ENCODE data around the gene VWA1. TPM values are rescaled to one million over a fixed set of nuclear protein-coding genes. Genes with fewer than 3 reads are reported as not detected.

Gene VWA1
- total and polyA plus RNA-seq, 8 donors: 7.6 to 64.8 (median 23.0) TPM

DNA sequence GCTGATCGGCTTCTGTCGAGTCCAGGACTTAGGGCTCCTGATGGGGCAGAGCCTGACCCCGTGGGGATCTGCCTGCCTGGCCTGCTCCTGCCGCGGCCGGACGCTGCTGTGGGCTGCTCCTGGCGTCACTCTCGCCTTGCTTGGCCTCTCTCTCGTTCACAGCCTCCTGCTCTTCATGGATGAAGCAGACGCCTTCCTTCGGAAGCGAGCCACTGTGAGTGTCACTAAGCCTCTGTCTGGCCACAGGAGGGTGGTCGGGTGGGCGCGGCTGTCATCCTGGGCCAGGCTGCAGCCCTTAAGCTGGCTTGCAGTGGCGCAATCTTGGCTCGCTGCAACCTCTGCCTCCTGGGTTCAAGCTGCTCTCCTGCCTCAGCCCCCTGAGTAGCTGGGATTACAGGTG lies 52.2 kb downstream of the VWA1 start:
- peaks cover 57 to 100% (median 97%) of the 10 kb centered on the region in 4 donors for H3K36me3 ChIP-seq
- no peak for TF ChIP-seq POLR2A (IDR thresholded peaks at IDR 0.05)
- TF ChIP-seq EP300 (IDR thresholded peaks at IDR 0.05): no peak

DNA sequence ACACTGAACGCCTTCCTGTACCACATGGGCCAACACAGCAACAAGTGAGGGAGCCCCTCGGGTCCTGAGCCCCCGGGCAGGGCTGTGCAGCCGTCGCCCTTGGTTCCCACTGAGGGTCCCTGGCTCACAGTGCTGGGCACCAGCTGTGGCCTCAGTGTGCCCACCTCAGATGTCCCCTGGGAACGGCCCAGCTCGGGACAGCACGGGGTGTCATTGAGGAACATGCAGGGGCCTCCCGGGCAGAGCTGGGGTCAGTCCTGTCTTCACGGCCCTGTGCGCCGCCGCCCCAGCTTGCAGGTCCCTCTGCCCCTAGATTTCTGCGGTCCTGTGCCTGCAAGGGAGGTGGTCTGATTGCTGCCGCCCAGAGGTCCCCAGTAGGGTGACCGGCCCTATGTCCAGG lies 53.7 kb downstream of the VWA1 start:
- H3K36me3 ChIP-seq: peaks cover 41 to 100% (median 97%) of the 10 kb centered on the region in 4 donors
- intact Hi-C loops (cut with DNase I; ENCODE audit: low total_unique reads): no loop called here

More for the DNA sequence above, 52.2 kb downstream of the VWA1 start:
- H3K9me3 ChIP-seq: peaks cover 0 to 11% (median 3%) of the 10 kb centered on the region in 4 donors
- H3K27ac ChIP-seq: no peak overlapping the region
- 85 to 98% (median 95%) methylated on average over 2 to 18 of the region's 18 CpGs for WGBS, 5 donors
- no peaks in the 10 kb centered on the region for H3K27me3 ChIP-seq
- intact Hi-C loops (cut with DNase I; ENCODE audit: low total_unique reads): no loop called here
- H3K4me3 ChIP-seq: no peak overlapping the region
- no peaks in the 10 kb centered on the region for H3K4me1 ChIP-seq
- DNase-seq: no peak

DNA sequence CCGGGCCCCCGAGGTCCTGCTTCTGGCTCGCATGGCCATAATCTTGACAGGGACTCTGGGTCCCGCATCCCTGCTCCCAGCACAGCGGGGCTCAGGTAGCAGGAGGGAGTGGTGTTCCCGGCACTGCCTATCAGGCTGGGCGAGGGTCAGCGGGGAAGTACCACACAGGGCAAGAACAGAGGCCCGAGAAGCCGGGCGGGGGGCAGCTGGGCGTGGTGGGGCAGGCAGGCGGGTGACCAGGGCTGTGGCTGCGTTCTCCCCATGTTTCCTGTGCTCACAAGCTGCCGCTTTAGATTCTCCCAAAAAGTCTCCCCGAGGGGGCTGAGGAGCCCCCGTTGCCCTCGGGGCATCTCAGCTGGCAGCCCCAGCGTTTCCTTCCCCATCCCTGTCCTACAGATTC lies 54.4 kb downstream of the VWA1 start:
- Histone ChIP-seq H3K27me3 (no peaks in the 10 kb centered on the region), H3K36me3 (peaks cover 40 to 100% (median 96%) of the 10 kb centered on the region in 4 donors), H3K4me3 (no peak overlapping the region), H3K4me1 (no peaks in the 10 kb centered on the region), H3K9me3 (peaks cover 0 to 23% (median 12%) of the 10 kb centered on the region in 4 donors), H3K27ac (no peak overlapping the region)
- no peak for TF ChIP-seq EP300 (IDR thresholded peaks at IDR 0.05)
- no peak for TF ChIP-seq CTCF (IDR thresholded peaks at IDR 0.05)
- TF ChIP-seq POLR2A (IDR thresholded peaks at IDR 0.05): no peak
- no peak for TF ChIP-seq POLR2AphosphoS5 (IDR thresholded peaks at IDR 0.05)
- DNase-seq: no peak
- WGBS, 5 donors: 93 to 98% (median 96%) methylated on average over 17 to 19 of the region's 19 CpGs
- intact Hi-C loops (cut with DNase I; ENCODE audit: low total_unique reads): no loop called here

More for the DNA sequence above, 53.7 kb downstream of the VWA1 start:
- H3K27me3 ChIP-seq: no peaks in the 10 kb centered on the region
- peaks cover 0 to 23% (median 12%) of the 10 kb centered on the region in 4 donors for H3K9me3 ChIP-seq
- no peaks in the 10 kb centered on the region for H3K4me1 ChIP-seq
- no peak for TF ChIP-seq EP300 (IDR thresholded peaks at IDR 0.05)
- no peak for TF ChIP-seq POLR2A (IDR thresholded peaks at IDR 0.05)
- no peak for TF ChIP-seq CTCF (IDR thresholded peaks at IDR 0.05)
- no peak for TF ChIP-seq POLR2AphosphoS5 (IDR thresholded peaks at IDR 0.05)
- no peak for DNase-seq
- WGBS, 5 donors: 95 to 100% (median 98%) methylated on average over 8 to 16 of the region's 16 CpGs
- no peak overlapping the region for H3K27ac ChIP-seq
- no peak overlapping the region for H3K4me3 ChIP-seq

- H3K36me3 ChIP-seq: peaks cover 34 to 100% (median 96%) of the 10 kb centered on the region in 4 donors
- H3K27me3 ChIP-seq: no peaks in the 10 kb centered on the region
- TF ChIP-seq EP300 (IDR thresholded peaks at IDR 0.05): no peak
- no peak for TF ChIP-seq POLR2AphosphoS5 (IDR thresholded peaks at IDR 0.05)
- TF ChIP-seq POLR2A (IDR thresholded peaks at IDR 0.05): no peak
- TF ChIP-seq CTCF (IDR thresholded peaks at IDR 0.05): no peak
- no peaks in the 10 kb centered on the region for H3K4me1 ChIP-seq
- intact Hi-C loops (cut with DNase I; ENCODE audit: low total_unique reads): no loop called here
- 95 to 99% (median 97%) methylated on average over 6 to 19 of the region's 25 CpGs for WGBS, 5 donors
- no peak for DNase-seq
- H3K4me3 ChIP-seq: no peak overlapping the region
- no peak overlapping the region for H3K27ac ChIP-seq
- peaks cover 0 to 23% (median 12%) of the 10 kb centered on the region in 4 donors for H3K9me3 ChIP-seq
These were observed 55.2 kb downstream of the VWA1 start for GRCh38 chr1:1490633-1491230.

- intact Hi-C loops (cut with DNase I; ENCODE audit: low total_unique reads): no loop called here
- no peaks in the 10 kb centered on the region for H3K4me1 ChIP-seq
- no peak overlapping the region for H3K27ac ChIP-seq
- no peak overlapping the region for H3K4me3 ChIP-seq
- H3K36me3 ChIP-seq: peaks cover 29 to 98% (median 93%) of the 10 kb centered on the region in 4 donors
- H3K27me3 ChIP-seq: no peaks in the 10 kb centered on the region
- DNase-seq: no peak
- TF ChIP-seq EP300 (IDR thresholded peaks at IDR 0.05) (no peak), POLR2AphosphoS5 (IDR thresholded peaks at IDR 0.05) (no peak)
- WGBS, 5 donors: 95 to 99% (median 97%) methylated on average over 10 of the region's 10 CpGs
- H3K9me3 ChIP-seq: peaks cover 0 to 23% (median 12%) of the 10 kb centered on the region in 4 donors
These were observed 56.1 kb downstream of the VWA1 start for GRCh38 chr1:1491601-1492000.

Other genes with a start within 250 kb of the VWA1 start
- gene TNFRSF18, start 229.1 kb upstream of the VWA1 start, total RNA-seq: 10 to 100 TPM in 1 of 5 donors, 1 to 10 TPM in 1, not detected in 3; 1.7 to 11.9 TPM
- gene TNFRSF18, start 229.1 kb upstream of the VWA1 start, polyA plus RNA-seq: 1 to 10 TPM in 1 of 3 donors, under 1 TPM in 1, not detected in 1; 0.37 to 3.6 TPM
- under 1 TPM in 1 of 5 donors, not detected in 4; 0.55 TPM for gene TNFRSF4, start 221.5 kb upstream of the VWA1 start, total RNA-seq
- gene TNFRSF4, start 221.5 kb upstream of the VWA1 start, polyA plus RNA-seq: 1 to 10 TPM; 1.7 to 4.5 (median 4.2) TPM
- 100 to 1,000 TPM in 2 of 5 donors, 10 to 100 TPM in 3; 50.3 to 404 (median 65.3) TPM for gene SDF4, start 203.7 kb upstream of the VWA1 start, total RNA-seq
- 10 to 100 TPM; 50.4 to 83.6 (median 61.9) TPM for gene SDF4, start 203.7 kb upstream of the VWA1 start, polyA plus RNA-seq
- 10 to 100 TPM in 1 of 5 donors, 1 to 10 TPM in 3, not detected in 1; 1.8 to 13.8 (median 8.1) TPM for gene B3GALT6, start 203.5 kb upstream of the VWA1 start, total RNA-seq
- 1 to 10 TPM; 3.7 to 9.7 (median 6.7) TPM for gene B3GALT6, start 203.5 kb upstream of the VWA1 start, polyA plus RNA-seq
- 10 to 100 TPM in 2 of 5 donors, 1 to 10 TPM in 2, not detected in 1; 1.5 to 21.3 (median 6.4) TPM for gene C1QTNF12, start 189.0 kb upstream of the VWA1 start, total RNA-seq
- 1 to 10 TPM in 2 of 3 donors, not detected in 1; 1.6 to 3.2 TPM for gene C1QTNF12, start 189.0 kb upstream of the VWA1 start, polyA plus RNA-seq
- gene UBE2J2, start 161.8 kb upstream of the VWA1 start, total RNA-seq: 100 to 1,000 TPM in 1 of 5 donors, 10 to 100 TPM in 4; 14.0 to 252 (median 48.3) TPM
- 10 to 100 TPM; 40.5 to 49.6 (median 44.8) TPM for gene UBE2J2, start 161.8 kb upstream of the VWA1 start, polyA plus RNA-seq
- 1 to 10 TPM in 4 of 5 donors, under 1 TPM in 1; 0.43 to 7.6 (median 3.5) TPM for gene SCNN1D, start 155.3 kb upstream of the VWA1 start, total RNA-seq
- gene SCNN1D, start 155.3 kb upstream of the VWA1 start, polyA plus RNA-seq: 1 to 10 TPM; 4.7 to 6.1 (median 4.8) TPM
- 100 to 1,000 TPM in 1 of 5 donors, 10 to 100 TPM in 4; 31.9 to 374 (median 77.0) TPM for gene ACAP3, start 127.8 kb upstream of the VWA1 start, total RNA-seq
- 10 to 100 TPM; 17.9 to 46.1 (median 43.0) TPM for gene ACAP3, start 127.8 kb upstream of the VWA1 start, polyA plus RNA-seq
- 10 to 100 TPM in 3 of 5 donors, 1 to 10 TPM in 1, not detected in 1; 5.9 to 64.9 (median 51.4) TPM for gene PUSL1, start 127.1 kb upstream of the VWA1 start, total RNA-seq
- gene PUSL1, start 127.1 kb upstream of the VWA1 start, polyA plus RNA-seq: 10 to 100 TPM; 15.2 to 25.5 (median 23.8) TPM
- 100 to 1,000 TPM in 4 of 5 donors, 10 to 100 TPM in 1; 59.5 to 520 (median 192) TPM for gene INTS11, start 111.0 kb upstream of the VWA1 start, total RNA-seq
- gene INTS11, start 111.0 kb upstream of the VWA1 start, polyA plus RNA-seq: 100 to 1,000 TPM; 113 to 151 (median 134) TPM
- gene CPTP, start 110.9 kb upstream of the VWA1 start, total RNA-seq: 100 to 1,000 TPM in 1 of 5 donors, 10 to 100 TPM in 2, 1 to 10 TPM in 2; 6.6 to 226 (median 12.3) TPM
- gene CPTP, start 110.9 kb upstream of the VWA1 start, polyA plus RNA-seq: 10 to 100 TPM; 17.3 to 49.1 (median 28.4) TPM
- gene TAS1R3, start 104.4 kb upstream of the VWA1 start, total RNA-seq: 10 to 100 TPM in 1 of 5 donors, under 1 TPM in 2, not detected in 2; 0.37 to 11.7 (median 0.43) TPM
- gene TAS1R3, start 104.4 kb upstream of the VWA1 start, polyA plus RNA-seq: under 1 TPM in 2 of 3 donors, not detected in 1; 0.10 to 0.31 TPM
- gene DVL1, start 86.3 kb upstream of the VWA1 start, total RNA-seq: 100 to 1,000 TPM in 3 of 5 donors, 10 to 100 TPM in 2; 41.3 to 229 (median 143) TPM
- gene DVL1, start 86.3 kb upstream of the VWA1 start, polyA plus RNA-seq: 10 to 100 TPM; 47.4 to 80.4 (median 64.0) TPM
- gene MXRA8, start 77.1 kb upstream of the VWA1 start, total RNA-seq: 100 to 1,000 TPM in 2 of 5 donors, 10 to 100 TPM in 3; 28.8 to 203 (median 65.6) TPM
- gene MXRA8, start 77.1 kb upstream of the VWA1 start, polyA plus RNA-seq: 10 to 100 TPM; 23.3 to 33.8 (median 23.6) TPM
- gene AURKAIP1, start 60.5 kb upstream of the VWA1 start, total RNA-seq: 100 to 1,000 TPM in 3 of 5 donors, 10 to 100 TPM in 2; 50.9 to 146 (median 104) TPM
- gene AURKAIP1, start 60.5 kb upstream of the VWA1 start, polyA plus RNA-seq: 100 to 1,000 TPM; 244 to 281 (median 259) TPM
- gene CCNL2, start 36.4 kb upstream of the VWA1 start, total RNA-seq: 100 to 1,000 TPM; 265 to 739 (median 422) TPM
- 100 to 1,000 TPM in 1 of 3 donors, 10 to 100 TPM in 2; 33.4 to 166 (median 34.7) TPM for gene CCNL2, start 36.4 kb upstream of the VWA1 start, polyA plus RNA-seq
- gene MRPL20, start 28.4 kb upstream of the VWA1 start, total RNA-seq: 100 to 1,000 TPM in 2 of 5 donors, 10 to 100 TPM in 3; 53.9 to 116 (median 82.9) TPM
- gene MRPL20, start 28.4 kb upstream of the VWA1 start, polyA plus RNA-seq: 100 to 1,000 TPM; 136 to 187 (median 150) TPM
- 10 to 100 TPM in 1 of 5 donors, 1 to 10 TPM in 2, under 1 TPM in 1, not detected in 1; 0.89 to 13.6 (median 4.7) TPM for gene ANKRD65, start 14.4 kb upstream of the VWA1 start, total RNA-seq
- 10 to 100 TPM in 2 of 3 donors, 1 to 10 TPM in 1; 8.7 to 13.5 (median 13.3) TPM for gene ANKRD65, start 14.4 kb upstream of the VWA1 start, polyA plus RNA-seq
- 1 to 10 TPM in 2 of 5 donors, under 1 TPM in 1, not detected in 2; 0.55 to 5.2 (median 1.3) TPM for gene ATAD3C, start 14.0 kb downstream of the VWA1 start, total RNA-seq
- 1 to 10 TPM in 1 of 3 donors, under 1 TPM in 2; 0.25 to 2.3 (median 0.92) TPM for gene ATAD3C, start 14.0 kb downstream of the VWA1 start, polyA plus RNA-seq
- 10 to 100 TPM; 15.6 to 91.5 (median 33.3) TPM for gene ATAD3B, start 36.1 kb downstream of the VWA1 start, total RNA-seq
- gene ATAD3B, start 36.1 kb downstream of the VWA1 start, polyA plus RNA-seq: 10 to 100 TPM in 2 of 3 donors, 1 to 10 TPM in 1; 8.2 to 23.8 (median 18.4) TPM
- 10 to 100 TPM; 10.6 to 92.1 (median 22.5) TPM for gene ATAD3A, start 76.5 kb downstream of the VWA1 start, total RNA-seq
- 10 to 100 TPM; 13.1 to 27.0 (median 14.9) TPM for gene ATAD3A, start 76.5 kb downstream of the VWA1 start, polyA plus RNA-seq
- 10 to 100 TPM in 1 of 5 donors, 1 to 10 TPM in 1, not detected in 3; 3.5 to 10.3 TPM for gene TMEM240, start 104.9 kb downstream of the VWA1 start, total RNA-seq
- 1 to 10 TPM; 1.8 to 4.5 (median 2.8) TPM for gene TMEM240, start 104.9 kb downstream of the VWA1 start, polyA plus RNA-seq
- 100 to 1,000 TPM in 1 of 5 donors, 10 to 100 TPM in 4; 45.7 to 215 (median 85.9) TPM for gene SSU72, start 139.2 kb downstream of the VWA1 start, total RNA-seq
- 100 to 1,000 TPM in 2 of 3 donors, 10 to 100 TPM in 1; 85.0 to 135 (median 108) TPM for gene SSU72, start 139.2 kb downstream of the VWA1 start, polyA plus RNA-seq
- gene FNDC10, start 164.4 kb downstream of the VWA1 start, total RNA-seq: 10 to 100 TPM in 1 of 5 donors, under 1 TPM in 1, not detected in 3; 0.29 to 20.0 TPM
- 1 to 10 TPM; 2.1 to 5.1 (median 4.0) TPM for gene FNDC10, start 164.4 kb downstream of the VWA1 start, polyA plus RNA-seq
- gene MIB2, start 179.8 kb downstream of the VWA1 start, total RNA-seq: 100 to 1,000 TPM in 3 of 5 donors, 10 to 100 TPM in 2; 21.5 to 871 (median 193) TPM
- 100 to 1,000 TPM; 124 to 139 (median 136) TPM for gene MIB2, start 179.8 kb downstream of the VWA1 start, polyA plus RNA-seq
- 100 to 1,000 TPM in 1 of 5 donors, 10 to 100 TPM in 4; 15.1 to 111 (median 19.3) TPM for gene MMP23B, start 196.5 kb downstream of the VWA1 start, total RNA-seq
- gene MMP23B, start 196.5 kb downstream of the VWA1 start, polyA plus RNA-seq: 10 to 100 TPM in 2 of 3 donors, 1 to 10 TPM in 1; 5.5 to 16.2 (median 12.7) TPM
- gene CDK11B, start 223.3 kb downstream of the VWA1 start, total RNA-seq: 10 to 100 TPM in 4 of 5 donors, 1 to 10 TPM in 1; 9.0 to 62.6 (median 29.3) TPM
- 10 to 100 TPM; 21.6 to 37.4 (median 27.9) TPM for gene CDK11B, start 223.3 kb downstream of the VWA1 start, polyA plus RNA-seq